CD4-positive, alpha-beta T cell treated with Interleukin-4 for 4 hours (primary cell): ENCODE measurements around the gene GNB2.
"Not testable (repeated sequence)": the region's sequence is repeated elsewhere in the genome, so short reads cannot be mapped to it uniquely, and the experiment has no call there.

Experiments used
- DNase-seq: peaks from one replicate; pipeline ENCODE4 v3.0.0-alpha.2; 2020

The GNB2 gene

GRCh38 chr7:100665168-100665726, 8.3 kb upstream of the GNB2 start:
- DNase-seq, result no peak

- DNase-seq, result no peak
Observed at GRCh38 chr7:100667331-100668068, 6.0 kb upstream of the GNB2 start.

GRCh38 chr7:100668069-100668449, 5.5 kb upstream of the GNB2 start:
- no peak for DNase-seq

GRCh38 chr7:100669106-100669505, 4.4 kb upstream of the GNB2 start:
- DNase-seq, result not testable (repeated sequence)

- DNase-seq, result no peak
Observed at GRCh38 chr7:100670074-100670473, 3.5 kb upstream of the GNB2 start.

GRCh38 chr7:100671353-100672327, 1.9 kb upstream of the GNB2 start:
- DNase-seq, result no peak

- peak; percentile 31 for DNase-seq
Observed at GRCh38 chr7:100673942-100674410, 436 bp downstream of the GNB2 start.

GRCh38 chr7:100674411-100675104, 1.0 kb downstream of the GNB2 start:
- no peak for DNase-seq

GRCh38 chr7:100675105-100675451, 1.5 kb downstream of the GNB2 start:
- DNase-seq, result no peak

- peak; percentile 98 for DNase-seq
Observed at GRCh38 chr7:100675581-100676350, 2.2 kb downstream of the GNB2 start.

- DNase-seq, result no peak
Observed at GRCh38 chr7:100676501-100677306, 3.2 kb downstream of the GNB2 start.

GRCh38 chr7:100677308-100678267, 4.0 kb downstream of the GNB2 start:
- DNase-seq, result no peak

- DNase-seq, result no peak
Observed at GRCh38 chr7:100678291-100678984, 4.9 kb downstream of the GNB2 start.

- DNase-seq, result no peak
Observed at GRCh38 chr7:100679129-100679926, 5.8 kb downstream of the GNB2 start.

GRCh38 chr7:100679927-100680575, 6.5 kb downstream of the GNB2 start:
- peak; percentile 21 for DNase-seq

GRCh38 chr7:100680576-100681271, 7.2 kb downstream of the GNB2 start:
- no peak for DNase-seq

- no peak for DNase-seq
Observed at GRCh38 chr7:100681491-100682227, 8.1 kb downstream of the GNB2 start.
